Right lobe of liver (tissue), 4 donors: Measurements from ENCODE around the gene RANBP17.

Experiments used
- POLR2A ChIP-seq: fragments of 450-650 bp; IDR thresholded peaks from one replicate; pipeline ENCODE4 v1.6.1; 2017; ENCODE audit warnings: antibody characterized with exemption, mild to moderate bottlenecking
- TF ChIP-seq, protein P1 (sequence below), 4 donors: fragments of 200-600 bp in 3 of 4; fragments of 450-650 bp in 1 of 4; IDR thresholded peaks; one replicate each; pipeline versions ENCODE4 v1.5.1 to v1.8.0; 2016 to 2022; ENCODE audit warnings: antibody characterized with exemption in 4 of 4, mild to moderate bottlenecking in 2 of 4
- donor health status: DM: no; HTN: no; CAD: no.
- donor health status: DM: no; HTN: no; CAD: no.
- donor health status: DM: no; HTN: yes; CAD: no.

DNA sequence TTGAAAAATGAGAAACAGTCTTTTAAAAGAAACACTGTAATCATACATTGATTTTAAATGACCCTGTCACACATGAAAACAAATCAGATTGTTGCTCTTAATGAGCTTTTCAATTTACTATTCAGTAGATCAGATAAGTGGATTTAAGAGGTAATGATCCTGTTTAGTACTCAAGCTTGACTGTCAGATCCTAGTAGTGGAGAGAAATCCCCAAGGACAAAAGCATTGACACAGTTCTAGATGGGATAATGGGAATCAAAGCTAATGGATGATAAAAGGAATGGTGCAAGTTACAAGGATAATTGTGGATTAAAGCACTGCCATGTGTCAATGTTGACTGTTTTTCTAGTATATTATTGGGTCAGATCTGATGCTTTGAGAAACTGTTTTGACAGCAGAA lies 304.9 kb downstream of the RANBP17 start:
- TF ChIP-seq POLR2A = no peak
- TF ChIP-seq, protein P1, sequence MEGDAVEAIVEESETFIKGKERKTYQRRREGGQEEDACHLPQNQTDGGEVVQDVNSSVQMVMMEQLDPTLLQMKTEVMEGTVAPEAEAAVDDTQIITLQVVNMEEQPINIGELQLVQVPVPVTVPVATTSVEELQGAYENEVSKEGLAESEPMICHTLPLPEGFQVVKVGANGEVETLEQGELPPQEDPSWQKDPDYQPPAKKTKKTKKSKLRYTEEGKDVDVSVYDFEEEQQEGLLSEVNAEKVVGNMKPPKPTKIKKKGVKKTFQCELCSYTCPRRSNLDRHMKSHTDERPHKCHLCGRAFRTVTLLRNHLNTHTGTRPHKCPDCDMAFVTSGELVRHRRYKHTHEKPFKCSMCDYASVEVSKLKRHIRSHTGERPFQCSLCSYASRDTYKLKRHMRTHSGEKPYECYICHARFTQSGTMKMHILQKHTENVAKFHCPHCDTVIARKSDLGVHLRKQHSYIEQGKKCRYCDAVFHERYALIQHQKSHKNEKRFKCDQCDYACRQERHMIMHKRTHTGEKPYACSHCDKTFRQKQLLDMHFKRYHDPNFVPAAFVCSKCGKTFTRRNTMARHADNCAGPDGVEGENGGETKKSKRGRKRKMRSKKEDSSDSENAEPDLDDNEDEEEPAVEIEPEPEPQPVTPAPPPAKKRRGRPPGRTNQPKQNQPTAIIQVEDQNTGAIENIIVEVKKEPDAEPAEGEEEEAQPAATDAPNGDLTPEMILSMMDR (IDR thresholded peaks at IDR 0.05) = no peak
